Esophagus squamous epithelium (tissue), 5 donors: ENCODE measurements around the gene VKORC1. TPM values are rescaled to one million over a fixed set of nuclear protein-coding genes. Genes with fewer than 3 reads are reported as not detected.
"Not testable (repeated sequence)": the region's sequence is repeated elsewhere in the genome, so short reads cannot be mapped to it uniquely, and the experiment has no call there.

Source experiments
- DNase-seq: peaks from one replicate; lab custom pipeline; 2025; lab: John Stamatoyannopoulos, UW
- H3K27ac ChIP-seq, 4 donors: fragments of 200-600 bp; sonication (generic); one replicate each; pipeline ENCODE4 v1.5.1; 2016 to 2019; ENCODE audit warnings: mild to moderate bottlenecking in 1 of 4
- H3K27me3 ChIP-seq, 4 donors: fragments of 200-600 bp; sonication (generic); 1 replicate in 3 of 4; 2 replicates in 1 of 4; pipeline versions ENCODE4 v1.5.1 to v1.6.0; 2017 to 2021; ENCODE audit warnings: antibody characterized with exemption in 1 of 4
- H3K36me3 ChIP-seq, 3 donors: fragments of 200-600 bp; sonication (generic); one replicate each; pipeline ENCODE4 v1.5.1; 2016 to 2019
- H3K4me1 ChIP-seq, 3 donors: fragments of 200-600 bp; sonication (generic); one replicate each; pipeline ENCODE4 v1.5.1; 2017 to 2019
- H3K4me3 ChIP-seq, 4 donors: fragments of 200-600 bp; sonication (generic); 1 replicate in 3 of 4; 2 replicates in 1 of 4; pipeline ENCODE4 v1.5.1; 2016 to 2019; ENCODE audit warnings: mild to moderate bottlenecking in 2 of 4, moderate library complexity in 1 of 4
- H3K9me3 ChIP-seq, 3 donors: fragments of 200-600 bp; sonication (generic); one replicate each; pipeline ENCODE4 v1.5.1; 2016 to 2019
- CTCF ChIP-seq, 6 experiments: fragments of 450-650 bp in 4 of 6; fragments of 200-600 bp in 2 of 6; sonication (generic) in 2 of 6; IDR thresholded peaks; one replicate each; pipeline ENCODE4 v1.5.1; 2016 to 2019; ENCODE audit warnings: antibody characterized with exemption in 6 of 6, mild to moderate bottlenecking in 4 of 6, moderate library complexity in 4 of 6
- POLR2A ChIP-seq, 4 donors: fragments of 450-650 bp; IDR thresholded peaks; one replicate each; pipeline ENCODE4 v1.6.1; 2017; ENCODE audit warnings: antibody characterized with exemption in 4 of 4, mild to moderate bottlenecking in 4 of 4, moderate library complexity in 3 of 4
- WGBS, 2 donors: methylation state at CpG; one replicate each; pipeline ENCODE4 v1.1.5; 2018; 5-methylcytosine and 5-hydroxymethylcytosine counted together
- intact Hi-C: fragments of 100-400 bp; cut with DNase I; formaldehyde crosslinking; loops from one replicate; pipeline ENCODE4 v1.15.0; 2022
- total RNA-seq, 4 donors: library from RNA; depleted of rRNA; stranded (reverse); fragments of >200 nt; gene quantifications; one replicate each; pipeline ENCODE4 v1.1.0, GENCODE V29; 2016
- donor health status: DM: yes; HTN: yes; CAD: no.

Gene VKORC1
- total RNA-seq, 4 donors from 2014 or later = 27.6 to 56.6 (median 44.0) TPM

DNA sequence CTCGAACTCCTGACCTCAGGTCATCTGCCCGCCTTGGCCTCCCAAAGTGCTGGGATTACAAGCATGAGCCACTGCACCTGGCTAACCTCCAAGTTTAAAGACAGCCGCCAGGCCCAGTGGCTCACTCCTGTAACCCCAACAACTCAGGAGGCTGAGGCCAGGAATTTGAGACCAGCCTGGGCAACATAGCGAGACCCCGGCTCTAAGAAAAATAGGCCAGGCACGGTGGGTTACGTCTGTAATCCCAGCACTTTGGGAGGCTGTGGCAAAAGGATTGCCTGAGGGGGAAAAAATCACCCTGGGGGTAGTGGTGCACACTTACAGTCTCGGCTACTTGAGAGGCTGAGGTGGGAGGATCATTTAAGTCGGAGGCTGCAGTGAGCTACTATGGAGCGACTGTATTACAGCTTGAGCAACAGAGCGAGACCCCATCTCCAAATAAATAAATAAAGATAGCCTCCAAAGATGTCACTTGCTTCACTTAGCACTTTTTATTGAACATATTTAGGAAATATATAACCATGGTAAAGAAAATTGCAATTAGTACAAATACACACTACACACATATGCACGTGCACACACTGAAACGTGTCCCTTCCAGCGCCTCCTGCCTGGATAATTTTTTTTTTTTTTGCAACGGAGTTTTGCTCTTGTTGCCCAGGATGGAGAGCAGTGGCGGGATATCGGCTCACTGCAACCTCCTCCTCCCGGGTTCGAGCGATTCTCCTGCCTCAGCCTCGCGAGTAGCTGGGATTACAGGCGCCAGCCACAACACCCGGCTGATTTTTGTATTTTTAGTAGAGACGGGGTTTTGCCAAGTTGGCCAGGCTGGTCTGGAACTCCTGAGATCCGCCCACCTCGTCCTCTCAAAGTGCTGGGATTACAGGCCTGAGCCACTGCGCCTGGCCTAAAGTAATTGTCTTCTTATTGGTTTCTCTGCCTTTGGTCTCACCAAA is 12.2 kb upstream of the VKORC1 start:
- Histone ChIP-seq H3K36me3 (peaks cover 13 to 27% (median 15%) of the 10 kb centered on the region in 3 donors), H3K27ac (no peak overlapping the region), H3K4me1 (peaks cover 13 to 51% (median 18%) of the 10 kb centered on the region in 3 donors), H3K27me3 (no peaks in the 10 kb centered on the region), H3K9me3 (no peaks in the 10 kb centered on the region), H3K4me3 (no peak overlapping the region)
- intact Hi-C loops = no loop called here
- WGBS, 2 donors = 87 to 90% methylated on average over 22 to 27 of the region's 28 CpGs
- TF ChIP-seq CTCF (IDR thresholded peaks at IDR 0.05) (no peak), POLR2A (IDR thresholded peaks at IDR 0.05) (no peak)
- DNase-seq = no peak

DNA sequence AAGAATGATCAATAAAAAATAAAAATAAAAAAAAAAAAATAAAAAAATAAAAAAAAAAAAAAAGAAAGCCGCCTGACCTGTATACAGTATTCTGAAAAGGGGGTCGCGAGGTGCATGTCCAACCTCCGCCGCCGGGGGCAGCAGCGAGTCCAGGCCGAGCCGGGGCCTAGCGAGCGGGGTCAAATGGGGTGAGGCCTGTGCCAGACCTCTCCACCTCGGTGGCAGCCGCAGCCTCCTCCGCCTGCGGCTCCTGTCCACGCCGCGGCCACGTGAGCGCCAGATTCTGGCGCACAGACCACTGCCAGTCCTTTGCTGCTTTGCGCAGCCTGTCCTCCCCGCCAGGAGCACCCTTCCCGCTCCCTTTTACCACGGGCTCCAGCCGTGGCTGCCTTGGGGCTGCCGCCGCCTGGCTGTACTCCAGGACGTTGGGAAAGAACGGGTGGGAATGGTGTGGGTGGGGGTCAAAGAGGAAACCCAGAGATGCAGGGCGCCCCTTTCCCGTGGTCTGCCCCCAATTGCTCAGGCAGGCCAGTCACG is 11.1 kb upstream of the VKORC1 start:
- intact Hi-C loops = no loop called here
- 8 to 12% methylated on average over 25 to 27 of the region's 33 CpGs for WGBS, 2 donors
- Histone ChIP-seq H3K27ac (peak overlapping the region; percentile 66 to 74 (median 69)), H3K36me3 (peaks cover 7 to 17% (median 9%) of the 10 kb centered on the region in 3 donors), H3K4me1 (peaks cover 13 to 40% (median 18%) of the 10 kb centered on the region in 3 donors), H3K9me3 (no peaks in the 10 kb centered on the region), H3K4me3 (peak overlapping the region in 3 of 4 donors; percentile 17 to 48 (median 21)), H3K27me3 (no peaks in the 10 kb centered on the region)
- no peak for DNase-seq
- TF ChIP-seq POLR2A (IDR thresholded peaks at IDR 0.05) = no peak
- TF ChIP-seq CTCF (IDR thresholded peaks at IDR 0.05) = peak; percentile 71 to 89 (median 76)

GRCh38 chr16:31100876-31101641 is 6.5 kb upstream of the VKORC1 start:
- DNase-seq, H3K27ac ChIP-seq, H3K27me3 ChIP-seq, H3K9me3 ChIP-seq, intact Hi-C loops, H3K4me3 ChIP-seq, H3K4me1 ChIP-seq, H3K36me3 ChIP-seq: not testable (repeated sequence)
- WGBS, 2 donors = 83 to 85% methylated on average over 13 of the region's 13 CpGs

- TF ChIP-seq POLR2A (IDR thresholded peaks at IDR 0.05) = no peak
- Histone ChIP-seq H3K27me3 (no peaks in the 10 kb centered on the region), H3K27ac (no peak overlapping the region), H3K4me3 (no peak overlapping the region), H3K4me1 (peaks cover 0 to 12% (median 2%) of the 10 kb centered on the region in 3 donors), H3K9me3 (no peaks in the 10 kb centered on the region), H3K36me3 (no peaks in the 10 kb centered on the region)
- no peak for DNase-seq
- intact Hi-C loops = no loop called here
- 47 to 100% methylated on average over 1 to 2 of the region's 4 CpGs for WGBS, 2 donors
Measured at GRCh38 chr16:31099860-31100638, 5.5 kb upstream of the VKORC1 start.

GRCh38 chr16:31094088-31094423 is 541 bp downstream of the VKORC1 start:
- no peak for DNase-seq
- H3K9me3 ChIP-seq = no peaks in the 10 kb centered on the region

More at GRCh38 chr16:31094088-31094423, 541 bp downstream of the VKORC1 start:
- H3K27me3 ChIP-seq = no peaks in the 10 kb centered on the region
- intact Hi-C loops = no loop called here
- peak overlapping the region; percentile 51 to 88 (median 78) for H3K4me3 ChIP-seq
- TF ChIP-seq POLR2A (IDR thresholded peaks at IDR 0.05) = no peak
- TF ChIP-seq CTCF (IDR thresholded peaks at IDR 0.05) = no peak
- peak overlapping the region; percentile 76 to 91 (median 91) for H3K27ac ChIP-seq
- peaks cover 7 to 24% (median 11%) of the 10 kb centered on the region in 3 donors for H3K36me3 ChIP-seq
- H3K4me1 ChIP-seq = peaks cover 10 to 32% (median 11%) of the 10 kb centered on the region in 3 donors
- WGBS, 2 donors = 1% methylated on average over 17 to 19 of the region's 20 CpGs
